ENCODE results near the gene AIFM3. TPM values are rescaled to one million over a fixed set of nuclear protein-coding genes. Genes with fewer than 3 reads are reported as not detected.

The AIFM3 gene
- total RNA-seq, 1 experiment from 2014 or later, result 4.2 TPM

DNA sequence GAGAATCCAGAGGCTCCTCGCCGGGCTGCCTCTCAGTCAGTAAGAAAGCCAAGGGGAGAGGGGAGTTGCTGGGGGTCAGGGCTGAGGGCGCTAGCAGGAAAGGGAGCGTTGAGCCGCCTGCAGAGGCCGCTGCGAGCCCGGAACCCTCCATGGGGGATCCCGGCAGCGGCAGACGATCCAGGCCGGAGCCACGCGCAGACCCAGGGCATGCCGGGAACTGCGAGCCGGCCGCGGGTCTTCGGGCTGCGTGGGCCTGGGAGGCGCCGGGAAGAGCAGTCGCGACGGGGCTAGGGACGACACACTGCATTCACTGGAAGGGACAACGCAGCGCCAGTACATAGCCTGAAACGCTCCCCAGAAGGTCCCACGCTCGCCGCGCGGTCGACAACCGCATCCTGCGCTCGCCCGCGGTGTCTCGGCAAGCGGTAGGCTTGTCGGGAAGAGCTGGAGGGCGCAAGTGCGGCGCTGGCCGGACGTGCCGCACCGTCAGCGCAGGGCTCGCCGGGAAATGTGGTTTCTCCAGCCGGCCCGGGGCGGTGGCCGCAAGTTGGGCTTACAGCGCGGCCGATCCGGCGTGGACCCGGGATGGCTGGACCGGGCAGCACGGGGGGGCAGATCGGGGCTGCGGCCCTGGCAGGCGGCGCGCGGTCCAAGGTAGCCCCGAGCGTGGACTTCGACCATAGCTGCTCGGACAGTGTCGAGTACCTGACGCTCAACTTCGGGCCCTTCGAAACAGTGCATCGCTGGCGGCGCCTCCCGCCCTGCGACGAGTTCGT, 14.9 kb downstream of the AIFM3 start, which contains the start of gene LZTR1:
Gene LZTR1 (plus strand): TSS at position 511 of the 776 bp plus-strand sequence. CDS start 75 bp downstream, at position 586.
- H3K4me1 Mint-ChIP-seq (ENCODE audit: low read depth, unreplicated experiment), result no peaks in the 10 kb centered on the region
- TSS peak; percentile 92 for BruUV-seq (replicated peaks)
- intact Hi-C loops (cut with micrococcal nuclease; ENCODE audit: unreplicated experiment), result no loop called here
- TF ChIP-seq, protein P1, sequence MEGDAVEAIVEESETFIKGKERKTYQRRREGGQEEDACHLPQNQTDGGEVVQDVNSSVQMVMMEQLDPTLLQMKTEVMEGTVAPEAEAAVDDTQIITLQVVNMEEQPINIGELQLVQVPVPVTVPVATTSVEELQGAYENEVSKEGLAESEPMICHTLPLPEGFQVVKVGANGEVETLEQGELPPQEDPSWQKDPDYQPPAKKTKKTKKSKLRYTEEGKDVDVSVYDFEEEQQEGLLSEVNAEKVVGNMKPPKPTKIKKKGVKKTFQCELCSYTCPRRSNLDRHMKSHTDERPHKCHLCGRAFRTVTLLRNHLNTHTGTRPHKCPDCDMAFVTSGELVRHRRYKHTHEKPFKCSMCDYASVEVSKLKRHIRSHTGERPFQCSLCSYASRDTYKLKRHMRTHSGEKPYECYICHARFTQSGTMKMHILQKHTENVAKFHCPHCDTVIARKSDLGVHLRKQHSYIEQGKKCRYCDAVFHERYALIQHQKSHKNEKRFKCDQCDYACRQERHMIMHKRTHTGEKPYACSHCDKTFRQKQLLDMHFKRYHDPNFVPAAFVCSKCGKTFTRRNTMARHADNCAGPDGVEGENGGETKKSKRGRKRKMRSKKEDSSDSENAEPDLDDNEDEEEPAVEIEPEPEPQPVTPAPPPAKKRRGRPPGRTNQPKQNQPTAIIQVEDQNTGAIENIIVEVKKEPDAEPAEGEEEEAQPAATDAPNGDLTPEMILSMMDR (IDR thresholded peaks at IDR 0.05; ENCODE audit: unreplicated experiment), result peak; percentile 53
- DNase-seq, result peak; percentile 80
- CTCF ChIA-PET, result interaction anchor here (0.6 to 2.0 kb wide), 5 partner anchors 21 to 934 kb away, joined by 3 to 16 read pairs (median 7); no protein-coding TSS in a partner anchor
- peaks cover 25% of the 10 kb centered on the region for H3K36me3 Mint-ChIP-seq (ENCODE audit: insufficient read depth, unreplicated experiment)
- peaks cover 11% of the 10 kb centered on the region for H3K27me3 Mint-ChIP-seq (ENCODE audit: unreplicated experiment)
- peak within 1 kb of the TSS; percentile 97 for H3K4me3 Mint-ChIP-seq (ENCODE audit: low read depth, unreplicated experiment)
- peaks cover 5% of the 10 kb centered on the region for H3K9me3 Mint-ChIP-seq (ENCODE audit: low read depth, unreplicated experiment)
- peak within 1 kb of the TSS; percentile 66 for H3K27ac Mint-ChIP-seq (ENCODE audit: unreplicated experiment)

DNA sequence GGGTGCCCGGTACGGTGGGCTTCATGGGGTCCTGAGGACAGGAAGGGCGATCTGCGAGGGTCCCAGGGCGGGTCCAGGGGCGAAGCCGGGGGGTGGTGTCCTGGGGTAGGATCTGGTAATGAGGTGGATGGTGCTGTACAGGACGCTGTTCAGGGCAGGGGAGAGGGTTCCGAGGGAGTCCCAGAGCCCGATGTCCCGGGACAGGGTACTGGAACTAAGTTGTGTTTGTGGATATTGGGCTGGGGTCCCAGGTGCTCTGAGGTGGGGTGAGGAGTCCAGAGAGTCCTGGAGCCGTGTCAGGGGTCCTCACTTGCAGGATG, 15.5 kb downstream of the AIFM3 start:
- CTCF ChIA-PET, result interaction anchor here (0.6 to 2.0 kb wide), 5 partner anchors 21 to 934 kb away, joined by 3 to 16 read pairs (median 7); no protein-coding TSS in a partner anchor
- intact Hi-C loops (cut with micrococcal nuclease; ENCODE audit: unreplicated experiment), result no loop called here
- H3K4me3 Mint-ChIP-seq (ENCODE audit: low read depth, unreplicated experiment), result peak overlapping the region; percentile 97
- H3K36me3 Mint-ChIP-seq (ENCODE audit: insufficient read depth, unreplicated experiment), result peaks cover 25% of the 10 kb centered on the region
- TF ChIP-seq, protein P1 (IDR thresholded peaks at IDR 0.05; ENCODE audit: unreplicated experiment), result no peak
- H3K27ac Mint-ChIP-seq (ENCODE audit: unreplicated experiment), result peak overlapping the region; percentile 66
- no peak for DNase-seq
- no TSS peak for BruUV-seq (replicated peaks)
- H3K9me3 Mint-ChIP-seq (ENCODE audit: low read depth, unreplicated experiment), result peaks cover 5% of the 10 kb centered on the region
- no peaks in the 10 kb centered on the region for H3K4me1 Mint-ChIP-seq (ENCODE audit: low read depth, unreplicated experiment)
- peaks cover 11% of the 10 kb centered on the region for H3K27me3 Mint-ChIP-seq (ENCODE audit: unreplicated experiment)

DNA sequence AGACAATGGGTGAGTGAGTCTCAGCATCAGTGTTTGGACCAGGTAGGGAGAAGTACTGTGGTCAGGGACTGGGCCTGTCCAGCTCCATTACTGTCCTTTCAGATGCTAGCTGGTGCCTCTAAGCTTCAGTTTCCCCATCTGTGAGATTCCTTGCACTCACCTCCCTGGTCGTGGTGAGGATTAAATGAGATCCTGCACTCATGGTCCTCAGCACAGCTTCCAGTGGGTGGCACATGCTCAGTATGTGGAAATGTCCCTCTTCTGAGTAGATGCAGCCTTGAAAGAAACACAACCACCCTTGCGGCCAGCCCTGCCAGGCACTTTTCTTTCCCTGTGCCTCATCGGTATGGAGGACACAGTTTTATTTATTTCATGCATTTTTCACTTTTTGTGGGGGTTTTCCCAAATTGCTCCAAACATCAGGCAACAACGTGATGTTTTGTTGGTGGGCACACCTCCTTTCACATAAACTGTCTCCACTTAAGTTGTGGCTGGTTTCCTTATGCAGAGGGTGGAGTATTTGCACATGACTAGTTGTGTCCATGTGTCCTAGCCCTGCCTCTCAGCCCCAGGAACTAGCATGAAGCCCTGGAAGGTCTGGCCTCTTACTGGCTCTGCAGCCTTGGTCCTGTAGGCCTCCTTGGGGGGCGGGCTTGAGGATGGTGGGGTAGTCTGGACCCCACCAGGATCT, 16.2 kb downstream of the AIFM3 start:
- H3K4me3 Mint-ChIP-seq (ENCODE audit: low read depth, unreplicated experiment), result peak overlapping the region; percentile 97
- peaks cover 25% of the 10 kb centered on the region for H3K36me3 Mint-ChIP-seq (ENCODE audit: insufficient read depth, unreplicated experiment)
- intact Hi-C loops (cut with micrococcal nuclease; ENCODE audit: unreplicated experiment), result no loop called here
- DNase-seq, result no peak
- TF ChIP-seq, protein P1 (IDR thresholded peaks at IDR 0.05; ENCODE audit: unreplicated experiment), result no peak
- H3K27me3 Mint-ChIP-seq (ENCODE audit: unreplicated experiment), result peaks cover 11% of the 10 kb centered on the region
- H3K9me3 Mint-ChIP-seq (ENCODE audit: low read depth, unreplicated experiment), result peaks cover 5% of the 10 kb centered on the region
- no peak overlapping the region for H3K27ac Mint-ChIP-seq (ENCODE audit: unreplicated experiment)
- H3K4me1 Mint-ChIP-seq (ENCODE audit: low read depth, unreplicated experiment), result no peaks in the 10 kb centered on the region
- TSS peak; percentile 21 for BruUV-seq (replicated peaks)
- CTCF ChIA-PET, result interaction anchor here (2.0 kb wide), 1 partner anchor 26 kb away, joined by 11 read pairs; no protein-coding TSS in a partner anchor

DNA sequence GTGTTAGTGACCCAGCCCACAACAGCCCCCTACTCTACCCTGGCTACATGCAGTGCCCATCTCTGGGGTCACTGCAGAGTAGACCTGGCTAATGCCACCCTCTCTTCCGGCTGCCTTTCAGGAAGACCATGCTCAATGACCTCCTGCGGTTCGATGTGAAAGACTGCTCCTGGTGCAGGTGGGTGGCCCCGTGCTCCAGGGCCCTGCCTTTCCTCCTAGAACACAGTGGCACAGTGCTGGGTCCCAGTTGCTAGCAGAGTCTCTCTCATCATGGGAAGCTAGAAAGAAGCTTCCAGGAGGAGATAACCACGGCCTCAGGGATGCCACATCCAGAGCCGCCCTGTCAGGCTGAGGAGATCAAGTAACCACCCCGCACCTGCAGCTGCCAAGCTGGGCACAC, 18.7 kb downstream of the AIFM3 start:
- CTCF ChIA-PET, result no interaction called here
- TF ChIP-seq, protein P1 (IDR thresholded peaks at IDR 0.05; ENCODE audit: unreplicated experiment), result no peak
- Mint-ChIP-seq H3K4me3 (ENCODE audit: low read depth, unreplicated experiment) (no peak overlapping the region), H3K36me3 (ENCODE audit: insufficient read depth, unreplicated experiment) (peaks cover 18% of the 10 kb centered on the region), H3K27me3 (ENCODE audit: unreplicated experiment) (no peaks in the 10 kb centered on the region), H3K9me3 (ENCODE audit: low read depth, unreplicated experiment) (no peaks in the 10 kb centered on the region), H3K4me1 (ENCODE audit: low read depth, unreplicated experiment) (no peaks in the 10 kb centered on the region), H3K27ac (ENCODE audit: unreplicated experiment) (no peak overlapping the region)
- intact Hi-C loops (cut with micrococcal nuclease; ENCODE audit: unreplicated experiment), result no loop called here
- BruUV-seq (replicated peaks), result no TSS peak
- no peak for DNase-seq
